ENCODE data around the gene MUC5AC.
"Not testable (repeated sequence)": the region's sequence is repeated elsewhere in the genome, so short reads cannot be mapped to it uniquely, and the experiment has no call there.

MUC5AC gene

DNA sequence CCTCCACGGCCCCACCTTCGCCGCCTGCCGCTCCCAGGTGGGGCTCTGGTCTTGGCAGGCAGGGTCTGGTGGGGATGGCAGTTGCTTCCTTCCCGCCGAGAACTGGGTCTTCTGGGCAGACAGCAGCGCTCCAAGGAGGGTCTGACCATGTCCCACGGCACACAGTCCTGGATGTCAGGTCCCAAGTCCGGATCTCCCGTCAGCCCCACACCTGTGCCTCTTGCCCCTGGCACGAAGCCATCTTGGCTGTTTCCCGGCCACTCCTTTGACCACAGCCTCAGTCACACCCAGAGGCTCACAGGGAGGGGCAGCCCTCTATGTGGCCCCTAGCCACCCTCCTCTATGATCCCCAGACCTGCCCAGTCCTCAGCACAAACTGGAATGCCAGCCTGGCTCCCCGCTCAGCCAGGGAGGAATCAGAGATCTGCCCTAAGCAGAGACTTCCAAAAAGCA, 79.4 kb downstream of the MUC5AC start:
- no peak for DNase-seq (ENCODE audit: low spot score)

DNA sequence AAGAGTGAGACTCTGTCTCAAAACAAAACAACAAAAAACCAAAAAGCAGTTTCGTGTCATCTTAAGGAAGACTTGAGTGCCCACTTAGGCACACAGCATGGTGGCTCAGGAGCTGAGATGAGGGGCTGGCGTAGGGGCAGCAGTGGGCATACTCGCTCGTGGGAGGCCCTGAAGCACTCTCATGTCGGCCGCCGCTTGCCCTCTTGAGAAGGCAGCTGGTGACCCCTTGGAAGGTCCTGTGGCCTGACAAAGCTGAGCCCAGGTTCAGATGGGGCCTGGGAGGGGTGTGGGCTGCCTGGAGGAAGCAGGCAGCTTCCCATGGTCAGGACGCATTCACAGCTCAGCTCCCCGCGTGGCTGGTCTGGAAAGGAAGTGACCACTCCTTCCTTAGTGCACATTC, 80.1 kb downstream of the MUC5AC start:
- DNase-seq (ENCODE audit: low spot score), result no peak

DNA sequence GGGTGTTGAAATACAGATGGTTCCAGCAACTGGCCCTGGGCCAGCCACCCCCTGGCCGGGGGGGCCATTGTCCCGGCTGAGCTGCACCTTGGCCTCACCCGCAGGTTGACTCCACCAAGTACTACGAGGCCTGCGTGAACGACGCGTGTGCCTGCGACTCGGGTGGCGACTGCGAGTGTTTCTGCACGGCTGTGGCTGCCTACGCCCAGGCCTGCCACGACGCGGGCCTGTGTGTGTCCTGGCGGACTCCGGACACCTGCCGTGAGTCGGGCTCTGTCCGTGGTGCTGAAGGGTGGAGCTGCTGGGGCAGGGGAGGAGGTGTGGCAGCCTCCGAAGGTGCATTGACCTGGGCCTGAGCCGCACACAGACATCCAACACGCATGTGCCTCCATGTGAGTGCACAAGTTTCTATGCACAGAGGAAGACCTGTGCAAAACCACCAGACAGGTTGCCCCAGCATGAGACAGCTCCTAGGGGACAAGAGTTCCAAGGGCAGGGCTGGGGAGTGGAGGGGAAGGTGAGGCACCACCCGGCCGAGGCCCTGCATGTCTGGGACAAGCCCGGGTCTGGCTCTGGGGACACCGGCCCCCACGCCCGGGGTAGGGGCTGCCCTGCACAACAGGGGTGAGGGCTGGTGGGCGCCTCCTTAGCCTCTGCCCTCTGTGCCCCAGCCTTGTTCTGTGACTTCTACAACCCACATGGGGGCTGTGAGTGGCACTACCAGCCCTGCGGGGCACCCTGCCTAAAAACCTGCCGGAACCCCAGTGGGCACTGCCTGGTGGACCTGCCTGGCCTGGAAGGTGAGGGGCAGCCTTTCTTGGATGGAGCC, 81.2 kb downstream of the MUC5AC start:
- DNase-seq (ENCODE audit: low spot score), result no peak

DNA sequence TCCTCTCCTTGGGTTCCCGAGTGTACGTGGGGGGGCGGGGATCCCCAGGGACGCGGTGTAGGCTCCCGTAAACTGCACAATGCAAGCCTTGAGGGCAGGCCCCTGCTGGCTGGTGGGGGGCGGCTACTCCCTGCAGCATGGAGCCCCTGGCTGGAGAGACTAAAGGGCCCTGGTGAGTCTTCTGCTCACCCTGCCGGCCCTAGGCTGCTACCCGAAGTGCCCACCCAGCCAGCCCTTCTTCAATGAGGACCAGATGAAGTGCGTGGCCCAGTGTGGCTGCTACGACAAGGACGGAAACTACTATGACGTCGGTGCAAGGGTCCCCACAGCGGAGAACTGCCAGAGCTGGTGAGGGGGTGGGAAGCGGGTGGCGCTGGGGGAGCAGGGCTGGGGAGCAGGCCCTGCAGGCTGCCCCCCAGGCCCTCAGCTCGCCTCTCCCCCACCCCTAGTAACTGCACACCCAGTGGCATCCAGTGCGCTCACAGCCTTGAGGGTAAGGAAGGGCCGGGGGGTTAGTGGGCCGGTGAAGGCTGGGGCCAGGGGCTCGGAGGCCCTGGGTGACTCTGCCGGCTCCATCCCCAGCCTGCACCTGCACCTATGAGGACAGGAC, 81.9 kb downstream of the MUC5AC start:
- no peak for DNase-seq (ENCODE audit: low spot score)

DNA sequence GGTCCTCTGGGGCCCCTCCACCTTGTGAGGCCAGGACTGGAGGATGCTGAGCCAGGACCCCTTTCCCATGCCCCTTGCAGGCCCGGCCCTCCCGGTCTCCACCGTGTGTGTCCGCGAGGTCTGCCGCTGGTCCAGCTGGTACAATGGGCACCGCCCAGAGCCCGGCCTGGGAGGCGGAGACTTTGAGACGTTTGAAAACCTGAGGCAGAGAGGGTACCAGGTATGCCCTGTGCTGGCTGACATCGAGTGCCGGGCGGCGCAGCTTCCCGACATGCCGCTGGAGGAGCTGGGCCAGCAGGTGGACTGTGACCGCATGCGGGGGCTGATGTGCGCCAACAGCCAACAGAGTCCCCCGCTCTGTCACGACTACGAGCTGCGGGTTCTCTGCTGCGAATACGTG, 83.0 kb downstream of the MUC5AC start:
- no peak for DNase-seq (ENCODE audit: low spot score)

DNA sequence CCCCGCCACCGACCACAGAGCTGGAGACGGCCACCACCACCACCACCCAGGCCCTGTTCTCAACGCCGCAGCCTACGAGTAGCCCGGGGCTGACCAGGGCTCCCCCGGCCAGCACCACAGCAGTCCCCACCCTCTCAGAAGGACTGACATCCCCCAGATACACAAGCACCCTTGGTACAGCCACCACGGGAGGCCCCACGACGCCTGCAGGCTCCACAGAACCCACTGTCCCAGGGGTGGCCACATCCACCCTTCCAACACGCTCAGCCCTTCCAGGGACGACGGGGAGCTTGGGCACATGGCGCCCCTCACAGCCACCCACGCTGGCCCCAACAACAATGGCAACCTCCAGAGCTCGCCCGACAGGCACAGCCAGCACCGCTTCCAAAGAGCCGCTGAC, 84.0 kb downstream of the MUC5AC start:
- no peak for DNase-seq (ENCODE audit: low spot score)

DNA sequence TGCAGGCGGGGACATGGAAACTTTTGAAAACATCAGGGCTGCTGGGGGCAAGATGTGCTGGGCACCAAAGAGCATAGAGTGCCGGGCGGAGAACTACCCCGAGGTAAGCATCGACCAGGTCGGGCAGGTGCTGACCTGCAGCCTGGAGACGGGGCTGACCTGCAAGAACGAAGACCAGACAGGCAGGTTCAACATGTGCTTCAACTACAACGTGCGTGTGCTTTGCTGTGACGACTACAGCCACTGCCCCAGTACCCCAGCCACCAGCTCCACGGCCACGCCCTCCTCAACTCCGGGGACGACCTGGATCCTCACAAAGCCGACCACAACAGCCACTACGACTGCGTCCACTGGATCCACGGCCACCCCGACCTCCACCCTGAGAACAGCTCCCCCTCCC, 84.5 kb downstream of the MUC5AC start:
- DNase-seq (ENCODE audit: low spot score), result no peak

DNA sequence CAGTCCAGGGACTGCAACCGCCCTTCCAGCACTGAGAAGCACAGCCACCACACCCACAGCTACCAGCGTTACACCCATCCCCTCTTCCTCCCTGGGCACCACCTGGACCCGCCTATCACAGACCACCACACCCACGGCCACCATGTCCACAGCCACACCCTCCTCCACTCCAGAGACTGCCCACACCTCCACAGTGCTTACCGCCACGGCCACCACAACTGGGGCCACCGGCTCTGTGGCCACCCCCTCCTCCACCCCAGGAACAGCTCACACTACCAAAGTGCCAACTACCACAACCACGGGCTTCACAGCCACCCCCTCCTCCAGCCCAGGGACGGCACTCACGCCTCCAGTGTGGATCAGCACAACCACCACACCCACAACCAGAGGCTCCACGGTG, 85.0 kb downstream of the MUC5AC start:
- not testable (repeated sequence) for DNase-seq (ENCODE audit: low spot score)

DNA sequence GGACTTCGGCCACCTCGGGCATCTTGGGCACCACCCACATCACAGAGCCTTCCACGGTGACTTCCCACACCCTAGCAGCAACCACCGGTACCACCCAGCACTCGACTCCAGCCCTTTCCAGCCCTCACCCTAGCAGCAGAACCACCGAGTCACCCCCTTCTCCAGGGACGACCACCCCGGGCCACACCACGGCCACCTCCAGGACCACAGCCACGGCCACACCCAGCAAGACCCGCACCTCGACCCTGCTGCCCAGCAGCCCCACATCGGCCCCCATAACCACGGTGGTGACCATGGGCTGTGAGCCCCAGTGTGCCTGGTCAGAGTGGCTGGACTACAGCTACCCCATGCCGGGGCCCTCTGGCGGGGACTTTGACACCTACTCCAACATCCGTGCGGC, 85.8 kb downstream of the MUC5AC start:
- not testable (repeated sequence) for DNase-seq (ENCODE audit: low spot score)

DNA sequence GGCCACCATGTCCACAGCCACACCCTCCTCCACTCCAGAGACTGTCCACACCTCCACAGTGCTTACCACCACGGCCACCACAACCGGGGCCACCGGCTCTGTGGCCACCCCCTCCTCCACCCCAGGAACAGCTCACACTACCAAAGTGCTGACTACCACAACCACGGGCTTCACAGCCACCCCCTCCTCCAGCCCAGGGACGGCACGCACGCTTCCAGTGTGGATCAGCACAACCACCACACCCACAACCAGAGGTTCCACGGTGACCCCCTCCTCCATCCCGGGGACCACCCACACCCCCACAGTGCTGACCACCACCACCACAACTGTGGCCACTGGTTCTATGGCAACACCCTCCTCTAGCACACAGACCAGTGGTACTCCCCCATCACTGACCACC, 86.8 kb downstream of the MUC5AC start:
- DNase-seq (ENCODE audit: low spot score), result not testable (repeated sequence)

DNA sequence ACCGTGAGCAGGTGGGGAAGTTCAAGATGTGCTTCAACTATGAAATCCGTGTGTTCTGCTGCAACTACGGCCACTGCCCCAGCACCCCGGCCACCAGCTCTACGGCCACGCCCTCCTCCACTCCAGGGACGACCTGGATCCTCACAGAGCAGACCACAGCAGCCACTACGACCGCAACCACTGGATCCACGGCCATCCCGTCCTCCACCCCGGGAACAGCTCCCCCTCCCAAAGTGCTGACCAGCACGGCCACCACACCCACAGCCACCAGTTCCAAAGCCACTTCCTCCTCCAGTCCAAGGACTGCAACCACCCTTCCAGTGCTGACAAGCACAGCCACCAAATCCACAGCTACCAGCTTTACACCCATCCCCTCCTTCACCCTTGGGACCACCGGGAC, 88.0 kb downstream of the MUC5AC start:
- DNase-seq (ENCODE audit: low spot score), result not testable (repeated sequence)

DNA sequence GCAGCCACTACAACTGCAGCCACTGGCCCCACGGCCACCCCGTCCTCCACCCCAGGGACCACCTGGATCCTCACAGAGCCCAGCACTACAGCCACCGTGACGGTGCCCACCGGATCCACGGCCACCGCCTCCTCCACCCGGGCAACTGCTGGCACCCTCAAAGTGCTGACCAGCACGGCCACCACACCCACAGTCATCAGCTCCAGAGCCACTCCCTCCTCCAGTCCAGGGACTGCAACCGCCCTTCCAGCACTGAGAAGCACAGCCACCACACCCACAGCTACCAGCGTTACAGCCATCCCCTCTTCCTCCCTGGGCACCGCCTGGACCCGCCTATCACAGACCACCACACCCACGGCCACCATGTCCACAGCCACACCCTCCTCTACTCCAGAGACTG, 88.5 kb downstream of the MUC5AC start:
- not testable (repeated sequence) for DNase-seq (ENCODE audit: low spot score)

DNA sequence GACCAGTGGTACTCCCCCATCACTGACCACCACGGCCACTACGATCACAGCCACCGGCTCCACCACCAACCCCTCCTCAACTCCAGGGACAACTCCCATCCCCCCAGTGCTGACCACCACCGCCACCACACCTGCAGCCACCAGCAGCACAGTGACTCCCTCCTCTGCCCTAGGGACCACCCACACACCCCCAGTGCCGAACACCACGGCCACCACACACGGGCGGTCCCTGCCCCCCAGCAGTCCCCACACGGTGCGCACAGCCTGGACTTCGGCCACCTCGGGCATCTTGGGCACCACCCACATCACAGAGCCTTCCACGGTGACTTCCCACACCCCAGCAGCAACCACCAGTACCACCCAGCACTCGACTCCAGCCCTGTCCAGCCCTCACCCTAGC, 89.3 kb downstream of the MUC5AC start:
- not testable (repeated sequence) for DNase-seq (ENCODE audit: low spot score)

DNA sequence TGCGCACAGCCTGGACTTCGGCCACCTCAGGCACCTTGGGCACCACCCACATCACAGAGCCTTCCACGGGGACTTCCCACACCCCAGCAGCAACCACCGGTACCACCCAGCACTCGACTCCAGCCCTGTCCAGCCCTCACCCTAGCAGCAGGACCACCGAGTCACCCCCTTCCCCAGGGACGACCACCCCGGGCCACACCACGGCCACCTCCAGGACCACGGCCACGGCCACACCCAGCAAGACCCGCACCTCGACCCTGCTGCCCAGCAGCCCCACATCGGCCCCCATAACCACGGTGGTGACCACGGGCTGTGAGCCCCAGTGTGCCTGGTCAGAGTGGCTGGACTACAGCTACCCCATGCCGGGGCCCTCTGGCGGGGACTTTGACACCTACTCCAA, 91.2 kb downstream of the MUC5AC start:
- not testable (repeated sequence) for DNase-seq (ENCODE audit: low spot score)

DNA sequence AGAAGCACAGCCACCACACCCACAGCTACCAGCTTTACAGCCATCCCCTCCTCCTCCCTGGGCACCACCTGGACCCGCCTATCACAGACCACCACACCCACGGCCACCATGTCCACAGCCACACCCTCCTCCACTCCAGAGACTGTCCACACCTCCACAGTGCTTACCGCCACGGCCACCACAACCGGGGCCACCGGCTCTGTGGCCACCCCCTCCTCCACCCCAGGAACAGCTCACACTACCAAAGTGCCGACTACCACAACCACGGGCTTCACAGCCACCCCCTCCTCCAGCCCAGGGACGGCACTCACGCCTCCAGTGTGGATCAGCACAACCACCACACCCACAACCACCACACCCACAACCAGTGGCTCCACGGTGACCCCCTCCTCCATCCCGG, 92.7 kb downstream of the MUC5AC start:
- not testable (repeated sequence) for DNase-seq (ENCODE audit: low spot score)

Data from pons (tissue), 1 donor.